HG03378 (cell line): ENCODE data around the gene ATP8B3.

Source experiments
- ATAC-seq: cut with Tn5 transposase; IDR thresholded peaks from one replicate; pipeline ENCODE4 v1.9.1; 2021; ENCODE audit warnings: mild to moderate bottlenecking, moderate library complexity; ENCODE audit not compliant: unreplicated experiment

Gene ATP8B3

DNA sequence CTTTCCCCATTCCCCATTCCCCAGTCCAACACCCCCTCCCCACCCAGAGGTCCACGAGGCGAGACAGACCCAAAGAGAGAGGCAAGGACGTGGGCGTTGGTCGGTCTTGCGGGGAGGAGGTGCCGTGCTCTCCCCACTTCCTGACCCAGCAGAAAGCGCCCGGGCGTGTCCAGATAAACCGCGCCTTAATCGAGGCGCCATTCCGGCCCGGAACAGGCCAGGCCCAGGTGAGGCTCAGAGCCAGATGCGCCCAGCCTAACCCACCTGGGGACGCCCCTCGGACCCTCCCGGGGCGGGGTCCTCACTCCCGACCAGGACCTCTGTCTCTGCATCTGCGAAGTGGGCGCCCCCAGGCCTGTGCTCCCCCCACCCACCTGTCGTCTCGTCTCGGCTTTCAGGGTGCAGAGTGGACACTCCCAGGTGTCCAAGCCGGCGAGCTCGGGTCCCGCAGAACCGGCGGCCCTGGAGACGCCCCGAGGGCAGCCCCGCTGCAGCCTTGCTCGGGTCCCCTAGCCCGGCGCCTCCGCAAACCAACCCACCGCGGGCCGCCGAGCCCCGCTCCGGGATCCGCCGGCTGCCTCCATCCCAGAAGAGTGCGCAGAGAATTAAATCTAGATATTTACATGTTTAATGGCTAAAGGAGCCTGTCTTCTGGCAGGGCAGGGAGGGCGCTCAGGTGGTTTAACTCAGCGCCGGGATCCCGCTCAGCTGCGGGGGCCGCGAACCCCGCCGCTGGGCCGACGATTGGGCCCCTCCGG lies 63.8 kb downstream of the ATP8B3 start:
- no peak for ATAC-seq

DNA sequence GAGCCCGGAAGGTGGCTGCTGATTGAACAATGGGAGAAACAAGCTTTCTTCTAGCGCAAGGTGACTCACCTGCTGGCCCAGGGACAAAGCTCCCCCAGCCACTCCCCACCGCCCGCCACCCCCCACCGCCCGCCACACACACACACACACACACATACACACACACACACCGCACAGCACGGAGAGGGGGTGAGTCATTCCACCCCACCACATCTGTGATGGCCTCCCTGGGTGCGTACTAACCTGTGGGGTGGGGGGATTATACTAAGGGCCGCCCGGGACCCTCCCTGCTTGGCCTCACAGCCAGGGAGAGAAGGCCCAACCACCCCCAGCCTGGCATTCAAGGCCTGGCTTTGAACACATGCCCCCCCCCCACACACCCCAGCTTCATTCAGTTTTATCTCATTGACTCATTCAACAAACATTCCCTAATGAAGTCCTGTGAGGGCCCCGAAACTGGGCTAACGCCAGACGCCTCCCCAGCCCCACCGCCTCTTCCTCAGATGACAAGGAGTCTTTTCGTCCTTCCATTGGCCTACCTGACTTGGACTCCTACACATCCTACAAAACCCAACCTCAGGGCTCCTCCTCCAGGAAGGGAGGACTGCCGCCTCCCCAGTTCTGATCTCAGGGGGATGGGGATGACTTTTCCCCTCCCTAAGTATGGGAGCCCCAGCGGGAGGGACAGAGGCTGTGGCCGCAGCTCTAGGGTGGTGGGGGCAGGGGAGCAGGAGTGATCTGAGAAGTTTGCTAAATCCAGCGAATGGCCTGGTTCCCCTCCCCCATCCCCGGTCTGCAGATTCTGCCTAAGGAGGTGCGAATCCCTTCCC lies 64.6 kb downstream of the ATP8B3 start:
- ATAC-seq = no peak

- ATAC-seq = no peak
These were observed 65.4 kb downstream of the ATP8B3 start for GRCh38 chr19:1746401-1747284.

GRCh38 chr19:1745589-1746031 lies 66.5 kb downstream of the ATP8B3 start:
- no peak for ATAC-seq

- no peak for ATAC-seq
These were observed 67.1 kb downstream of the ATP8B3 start for GRCh38 chr19:1744822-1745563.

GRCh38 chr19:1744133-1744665 lies 67.9 kb downstream of the ATP8B3 start:
- ATAC-seq = no peak

DNA sequence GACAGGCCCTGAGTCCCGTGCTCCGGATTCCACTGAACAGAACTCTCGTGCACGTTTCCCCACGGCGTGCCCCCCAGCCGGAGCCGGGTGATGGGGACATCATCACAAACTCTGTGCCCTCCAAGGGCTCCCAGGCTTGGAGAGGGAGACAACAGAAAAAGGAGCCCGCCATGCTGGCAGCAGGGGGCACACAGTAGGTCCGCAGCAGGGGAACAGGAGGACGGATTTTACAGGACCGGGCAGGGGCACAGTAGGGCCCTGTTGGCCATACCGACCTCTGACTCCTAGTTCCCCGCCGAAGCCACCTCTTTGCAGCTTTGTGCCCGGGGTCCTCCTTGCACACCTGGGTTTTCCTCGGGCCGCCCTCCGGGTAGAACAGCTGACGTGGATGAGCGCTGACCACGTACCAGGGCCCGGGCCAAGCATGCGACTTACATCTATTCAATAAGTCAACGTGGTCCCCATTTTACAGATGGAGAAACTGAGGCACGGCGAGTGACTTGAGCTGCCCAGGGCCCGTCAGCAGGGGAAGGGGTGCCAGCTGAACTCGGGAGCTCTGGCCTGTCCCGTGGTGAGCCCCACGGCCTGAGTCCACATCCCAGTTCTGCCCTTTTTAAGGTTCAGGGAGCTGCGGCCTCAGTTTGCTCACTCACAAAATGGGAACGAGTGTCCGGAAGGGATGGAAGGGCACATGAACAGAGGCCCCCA lies 68.9 kb downstream of the ATP8B3 start:
- no peak for ATAC-seq

- no peak for ATAC-seq
These were observed 72.0 kb downstream of the ATP8B3 start for GRCh38 chr19:1739960-1740629.

DNA sequence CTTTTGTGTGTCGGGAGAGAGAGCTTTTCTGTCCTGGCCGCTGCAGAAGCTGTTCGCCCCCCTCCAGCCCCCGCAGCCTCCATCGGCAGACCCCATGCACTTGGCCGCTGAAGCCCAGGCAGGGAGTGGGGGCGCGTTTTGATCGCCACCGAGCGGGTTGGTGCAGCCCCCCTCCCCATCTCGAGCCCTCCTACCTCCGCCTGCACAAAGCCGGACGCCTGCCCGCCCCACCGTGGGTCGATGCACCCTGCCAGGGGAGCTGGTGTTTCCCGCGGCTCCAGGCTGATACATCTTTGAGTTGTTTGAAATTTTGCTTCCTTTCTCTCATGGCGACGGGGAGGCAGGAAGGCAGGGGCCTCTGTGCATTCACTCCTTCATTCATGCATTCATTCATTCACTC lies 75.1 kb downstream of the ATP8B3 start:
- ATAC-seq = no peak

DNA sequence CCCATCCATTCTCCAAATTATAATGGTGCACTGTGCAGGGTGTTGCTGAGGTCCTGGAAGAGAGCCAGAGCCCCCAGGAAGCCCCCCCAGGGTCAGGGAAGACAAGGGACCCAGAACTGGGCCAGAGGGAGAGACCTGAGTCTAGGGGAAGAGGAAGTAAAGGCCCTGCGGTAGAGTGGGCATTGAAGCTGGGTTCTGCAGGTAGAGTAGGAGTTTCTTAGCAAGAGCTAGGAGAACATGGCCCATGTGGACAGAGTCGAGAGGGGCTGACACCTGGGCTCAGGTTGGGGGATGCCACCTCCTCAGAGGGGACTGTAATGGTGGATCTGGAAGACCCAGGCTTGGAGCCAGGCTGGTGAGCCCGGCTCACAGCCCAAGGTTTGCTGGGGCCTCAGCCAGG lies 75.8 kb downstream of the ATP8B3 start:
- ATAC-seq = no peak

- ATAC-seq = no peak
These were observed 77.6 kb downstream of the ATP8B3 start for GRCh38 chr19:1734321-1734966.
